ENCODE measurements around the gene EPB41L2. TPM values are rescaled to one million over a fixed set of nuclear protein-coding genes. Genes with fewer than 3 reads are reported as not detected.
A peak's percentile ranks its signal among the peaks of the same experiment; 100 is the strongest.

Gene EPB41L2
- total and polyA plus RNA-seq, 3 experiments from 2014 or later, result 4.6 to 30.9 (median 27.2) TPM

DNA sequence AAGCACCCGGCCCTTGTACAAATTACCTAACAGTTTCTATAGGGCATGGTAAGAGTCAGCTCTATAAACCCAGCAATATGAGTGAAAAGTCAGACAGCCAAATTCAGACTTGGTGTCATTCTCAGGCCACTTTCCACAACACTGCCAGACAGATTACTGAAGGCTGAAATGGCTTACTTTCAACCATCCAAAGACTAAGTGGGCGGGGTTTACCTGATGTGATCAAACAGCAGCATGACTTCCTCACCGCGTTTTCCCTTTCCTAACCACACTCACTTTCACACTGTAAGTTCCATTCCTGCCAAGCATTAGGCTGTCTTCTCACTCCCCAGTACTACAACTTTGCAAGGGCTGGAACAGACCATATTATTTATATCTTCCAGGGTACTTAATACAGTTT is 149.9 kb downstream of the EPB41L2 start:
- H3K4me3 Mint-ChIP-seq, result no peak overlapping the region
- peak in 1 of 5 donors; percentile 8 for DNase-seq
- ChIA-PET CTCF (no interaction called here), POLR2A (no interaction called here)
- Histone ChIP-seq H3K4me3 (ENCODE audit: low read length) (no peak overlapping the region), H3K27ac (ENCODE audit: low read depth, low read length) (no peak overlapping the region), H3K4me1 (ENCODE audit: insufficient read depth, low read length) (no peaks in the 10 kb centered on the region), H3K9me3 (ENCODE audit: low read length) (no peaks in the 10 kb centered on the region), H3K36me3 (ENCODE audit: insufficient read depth, low read length) (no peaks in the 10 kb centered on the region), H3K27me3 (ENCODE audit: insufficient read depth, low read length, poor library complexity, severe bottlenecking) (no peaks in the 10 kb centered on the region)
- peaks cover 10 to 11% (median 10%) of the 10 kb centered on the region in 3 donors for H3K4me1 Mint-ChIP-seq
- peaks cover 0 to 8% (median 2%) of the 10 kb centered on the region in 5 donors for H3K9me3 Mint-ChIP-seq
- no peak overlapping the region for H3K27ac Mint-ChIP-seq
- peaks cover 0 to 20% (median 1%) of the 10 kb centered on the region in 3 donors for H3K36me3 Mint-ChIP-seq
- peaks cover 0 to 3% of the 10 kb centered on the region in 2 donors for H3K27me3 Mint-ChIP-seq

DNA sequence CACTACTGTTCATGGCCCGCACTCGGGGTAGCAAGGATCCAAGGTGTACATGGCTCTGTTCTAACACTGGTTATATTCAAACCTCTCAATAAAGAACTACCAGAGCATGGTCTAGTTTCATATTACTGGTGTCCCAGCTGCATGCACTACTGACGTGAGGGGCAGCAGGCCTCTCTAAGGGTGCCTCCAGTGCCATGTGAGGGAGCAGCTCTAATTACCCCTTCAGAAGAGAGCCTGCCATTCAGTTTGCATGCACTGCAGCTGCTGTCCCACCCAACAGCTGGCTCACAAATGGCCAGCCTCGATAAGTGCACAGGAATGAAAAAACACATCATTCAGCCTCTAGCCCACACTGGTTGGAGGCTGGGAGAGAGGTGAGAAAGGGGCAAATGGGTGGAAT is 150.6 kb downstream of the EPB41L2 start:
- H3K36me3 Mint-ChIP-seq, result peaks cover 0 to 22% (median 1%) of the 10 kb centered on the region in 3 donors
- H3K4me1 Mint-ChIP-seq, result peaks cover 10 to 11% (median 10%) of the 10 kb centered on the region in 3 donors
- no peak overlapping the region for H3K27ac Mint-ChIP-seq
- ChIA-PET POLR2A (no interaction called here), CTCF (no interaction called here)
- peaks cover 0 to 8% (median 2%) of the 10 kb centered on the region in 5 donors for H3K9me3 Mint-ChIP-seq
- Histone ChIP-seq H3K4me1 (ENCODE audit: insufficient read depth, low read length) (no peaks in the 10 kb centered on the region), H3K9me3 (ENCODE audit: low read length) (no peaks in the 10 kb centered on the region), H3K4me3 (ENCODE audit: low read length) (no peak overlapping the region), H3K36me3 (ENCODE audit: insufficient read depth, low read length) (no peaks in the 10 kb centered on the region), H3K27me3 (ENCODE audit: insufficient read depth, low read length, poor library complexity, severe bottlenecking) (no peaks in the 10 kb centered on the region), H3K27ac (ENCODE audit: low read depth, low read length) (no peak overlapping the region)
- H3K4me3 Mint-ChIP-seq, result no peak overlapping the region
- H3K27me3 Mint-ChIP-seq, result peaks cover 0 to 3% of the 10 kb centered on the region in 2 donors
- no peak for DNase-seq

DNA sequence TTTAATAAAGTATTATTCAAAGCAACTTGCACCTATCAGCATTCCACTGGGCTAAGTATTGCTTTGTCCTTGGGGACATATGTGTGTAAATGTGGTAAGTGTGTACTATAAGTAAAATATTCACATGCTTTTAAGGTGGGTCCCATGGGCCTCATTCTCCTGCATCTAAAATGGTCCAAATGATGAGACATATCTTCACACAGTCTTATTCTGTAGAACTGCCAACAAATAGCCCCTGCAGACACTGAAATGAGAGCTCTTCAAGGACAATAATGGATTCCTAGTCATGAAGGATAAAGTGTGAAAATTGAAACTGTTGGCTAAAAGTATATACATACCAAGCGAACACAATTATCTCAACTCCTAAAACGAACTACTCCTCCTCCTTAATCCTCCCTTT is 154.1 kb downstream of the EPB41L2 start:
- no peak overlapping the region for H3K4me3 Mint-ChIP-seq
- no peaks in the 10 kb centered on the region for H3K27me3 ChIP-seq (ENCODE audit: insufficient read depth, low read length, poor library complexity, severe bottlenecking)
- ChIA-PET POLR2A (no interaction called here), CTCF (no interaction called here)
- peaks cover 3% of the 10 kb centered on the region in 2 donors for H3K27me3 Mint-ChIP-seq
- no peaks in the 10 kb centered on the region for H3K9me3 ChIP-seq (ENCODE audit: low read length)
- peaks cover 10 to 11% (median 10%) of the 10 kb centered on the region in 3 donors for H3K4me1 Mint-ChIP-seq
- no peak for DNase-seq
- H3K27ac Mint-ChIP-seq, result no peak overlapping the region
- peaks cover 0 to 5% (median 2%) of the 10 kb centered on the region in 5 donors for H3K9me3 Mint-ChIP-seq
- H3K27ac ChIP-seq (ENCODE audit: low read depth, low read length), result no peak overlapping the region
- H3K36me3 ChIP-seq (ENCODE audit: insufficient read depth, low read length), result no peaks in the 10 kb centered on the region
- no peaks in the 10 kb centered on the region for H3K4me1 ChIP-seq (ENCODE audit: insufficient read depth, low read length)
- H3K36me3 Mint-ChIP-seq, result peaks cover 0 to 19% (median 1%) of the 10 kb centered on the region in 3 donors
- no peak overlapping the region for H3K4me3 ChIP-seq (ENCODE audit: low read length)

DNA sequence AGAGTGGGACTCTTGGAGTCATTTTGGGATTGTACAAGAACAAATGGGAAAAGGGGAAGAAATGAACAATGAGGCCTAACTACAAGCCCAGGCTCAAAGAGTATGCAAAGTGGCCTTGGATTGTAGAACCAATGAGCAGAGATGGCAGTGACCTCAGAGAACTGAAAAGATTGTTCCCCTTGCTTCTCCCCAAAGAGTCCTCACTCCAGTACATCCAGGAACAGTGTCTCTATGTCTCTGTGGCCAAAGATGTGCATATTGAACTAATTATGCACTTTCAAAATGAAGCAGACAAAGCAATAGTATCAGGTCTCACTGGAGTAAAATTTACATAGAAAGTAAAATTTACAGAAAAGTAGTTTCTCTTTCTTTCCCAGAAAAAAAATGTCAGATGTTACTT is 154.9 kb downstream of the EPB41L2 start:
- Mint-ChIP-seq H3K36me3 (peaks cover 0 to 19% (median 1%) of the 10 kb centered on the region in 3 donors), H3K9me3 (peaks cover 0 to 5% (median 2%) of the 10 kb centered on the region in 5 donors), H3K27me3 (peaks cover 3% of the 10 kb centered on the region in 2 donors), H3K4me1 (peaks cover 7 to 8% (median 8%) of the 10 kb centered on the region in 3 donors), H3K4me3 (no peak overlapping the region), H3K27ac (no peak overlapping the region)
- no peaks in the 10 kb centered on the region for H3K4me1 ChIP-seq (ENCODE audit: insufficient read depth, low read length)
- ChIA-PET POLR2A (no interaction called here), CTCF (no interaction called here)
- no peaks in the 10 kb centered on the region for H3K27me3 ChIP-seq (ENCODE audit: insufficient read depth, low read length, poor library complexity, severe bottlenecking)
- no peak overlapping the region for H3K27ac ChIP-seq (ENCODE audit: low read depth, low read length)
- H3K9me3 ChIP-seq (ENCODE audit: low read length), result no peaks in the 10 kb centered on the region
- no peak for DNase-seq
- no peaks in the 10 kb centered on the region for H3K36me3 ChIP-seq (ENCODE audit: insufficient read depth, low read length)
- no peak overlapping the region for H3K4me3 ChIP-seq (ENCODE audit: low read length)

DNA sequence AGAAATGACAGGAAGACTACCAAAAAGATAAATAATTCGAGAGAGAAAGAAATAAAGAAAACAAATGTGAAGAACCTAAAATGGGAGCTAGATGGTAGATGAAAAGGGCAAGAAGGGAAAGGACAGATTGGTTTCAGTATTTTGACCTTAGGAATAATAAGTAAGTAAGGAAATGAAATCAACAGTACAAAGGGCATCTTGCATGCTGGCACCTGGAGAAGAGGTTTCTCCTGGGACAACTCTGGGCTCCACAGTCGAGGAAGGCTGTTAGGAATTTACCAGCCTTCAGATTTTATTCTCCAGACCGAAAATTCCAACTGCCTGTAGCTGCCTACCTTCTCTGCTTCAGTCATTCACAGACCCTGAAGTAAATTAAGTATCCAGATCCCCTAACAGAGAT is 155.4 kb downstream of the EPB41L2 start:
- H3K27me3 ChIP-seq (ENCODE audit: insufficient read depth, low read length, poor library complexity, severe bottlenecking), result no peaks in the 10 kb centered on the region
- H3K36me3 ChIP-seq (ENCODE audit: insufficient read depth, low read length), result no peaks in the 10 kb centered on the region
- peaks cover 3% of the 10 kb centered on the region in 2 donors for H3K27me3 Mint-ChIP-seq
- ChIA-PET CTCF (no interaction called here), POLR2A (no interaction called here)
- H3K27ac ChIP-seq (ENCODE audit: low read depth, low read length), result no peak overlapping the region
- peaks cover 0 to 19% (median 1%) of the 10 kb centered on the region in 3 donors for H3K36me3 Mint-ChIP-seq
- DNase-seq, result no peak
- H3K4me1 ChIP-seq (ENCODE audit: insufficient read depth, low read length), result no peaks in the 10 kb centered on the region
- H3K4me1 Mint-ChIP-seq, result peaks cover 2 to 3% (median 3%) of the 10 kb centered on the region in 3 donors
- no peak overlapping the region for H3K27ac Mint-ChIP-seq
- H3K4me3 Mint-ChIP-seq, result no peak overlapping the region
- no peak overlapping the region for H3K4me3 ChIP-seq (ENCODE audit: low read length)
- peaks cover 0 to 5% (median 2%) of the 10 kb centered on the region in 5 donors for H3K9me3 Mint-ChIP-seq
- no peaks in the 10 kb centered on the region for H3K9me3 ChIP-seq (ENCODE audit: low read length)

DNA sequence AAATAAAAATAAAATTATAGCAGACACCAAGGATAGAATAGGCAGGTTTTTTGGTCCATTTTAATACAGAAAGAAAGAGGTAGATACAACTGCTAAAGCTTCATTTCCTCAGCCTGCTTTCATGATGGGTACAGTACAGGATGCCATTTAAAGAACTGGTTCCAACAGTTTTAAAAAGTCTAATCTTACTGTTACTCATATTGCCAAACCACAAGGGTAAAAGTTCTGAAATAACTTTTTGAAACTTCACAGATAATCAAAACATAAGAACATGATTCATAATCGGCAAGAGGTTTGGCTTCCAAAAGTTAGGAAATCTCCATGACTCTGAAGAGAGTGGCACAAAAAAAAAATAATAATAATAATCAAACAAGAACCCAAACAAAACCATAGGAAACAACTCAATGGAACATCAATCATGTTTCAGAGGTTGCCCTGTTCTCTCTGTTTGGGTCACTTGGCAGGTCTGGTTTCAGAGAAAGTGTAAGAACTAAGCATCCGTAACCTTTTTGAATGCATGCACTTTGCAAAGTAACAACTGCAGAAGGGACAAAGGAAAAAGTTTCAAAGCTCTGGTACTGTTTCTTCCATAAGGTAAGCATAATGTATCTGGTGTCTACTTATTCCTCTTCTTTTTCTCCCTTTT is 156.2 kb downstream of the EPB41L2 start:
- H3K27ac Mint-ChIP-seq, result no peak overlapping the region
- DNase-seq, result no peak
- Histone ChIP-seq H3K4me1 (ENCODE audit: insufficient read depth, low read length) (no peaks in the 10 kb centered on the region), H3K4me3 (ENCODE audit: low read length) (no peak overlapping the region), H3K36me3 (ENCODE audit: insufficient read depth, low read length) (no peaks in the 10 kb centered on the region), H3K27me3 (ENCODE audit: insufficient read depth, low read length, poor library complexity, severe bottlenecking) (no peaks in the 10 kb centered on the region), H3K9me3 (ENCODE audit: low read length) (no peaks in the 10 kb centered on the region), H3K27ac (ENCODE audit: low read depth, low read length) (no peak overlapping the region)
- peaks cover 3% of the 10 kb centered on the region in 2 donors for H3K27me3 Mint-ChIP-seq
- no peaks in the 10 kb centered on the region for H3K4me1 Mint-ChIP-seq
- no peak overlapping the region for H3K4me3 Mint-ChIP-seq
- ChIA-PET CTCF (no interaction called here), POLR2A (no interaction called here)
- peaks cover 0 to 5% (median 2%) of the 10 kb centered on the region in 5 donors for H3K9me3 Mint-ChIP-seq
- peaks cover 0 to 18% (median 1%) of the 10 kb centered on the region in 3 donors for H3K36me3 Mint-ChIP-seq

DNA sequence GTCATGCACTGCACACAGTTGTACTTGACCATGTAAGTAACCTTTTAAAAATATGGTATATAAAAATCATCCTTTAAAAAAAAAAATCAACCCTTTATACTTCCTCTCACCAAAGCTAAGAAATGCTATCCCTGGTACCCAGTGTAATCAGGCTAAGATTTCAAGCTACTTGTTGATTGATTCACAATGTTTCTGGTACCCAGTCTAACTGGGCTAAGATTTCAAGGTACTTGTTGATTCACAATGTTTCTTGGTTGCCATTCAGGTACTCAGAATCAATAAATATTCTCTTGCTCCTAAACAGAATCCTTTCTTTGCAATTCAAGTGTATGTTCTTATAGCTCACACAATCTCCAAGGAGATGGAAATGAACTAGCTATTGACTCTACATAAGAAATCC is 159.4 kb downstream of the EPB41L2 start:
- ChIA-PET POLR2A (interaction anchor here (1.2 kb wide), 1 partner anchor 10 kb away, joined by 3 read pairs; no protein-coding TSS in a partner anchor), CTCF (interaction anchor here (1.2 kb wide), 1 partner anchor 10 kb away, joined by 3 read pairs; no protein-coding TSS in a partner anchor)
- Mint-ChIP-seq H3K4me3 (no peak overlapping the region), H3K36me3 (peaks cover 0 to 4% (median 2%) of the 10 kb centered on the region in 3 donors), H3K27me3 (peaks cover 0 to 3% of the 10 kb centered on the region in 2 donors), H3K9me3 (no peaks in the 10 kb centered on the region), H3K4me1 (no peaks in the 10 kb centered on the region), H3K27ac (no peak overlapping the region)
- no peak overlapping the region for H3K27ac ChIP-seq (ENCODE audit: low read depth, low read length)
- no peaks in the 10 kb centered on the region for H3K27me3 ChIP-seq (ENCODE audit: insufficient read depth, low read length, poor library complexity, severe bottlenecking)
- no peaks in the 10 kb centered on the region for H3K36me3 ChIP-seq (ENCODE audit: insufficient read depth, low read length)
- H3K4me3 ChIP-seq (ENCODE audit: low read length), result no peak overlapping the region
- no peaks in the 10 kb centered on the region for H3K9me3 ChIP-seq (ENCODE audit: low read length)
- H3K4me1 ChIP-seq (ENCODE audit: insufficient read depth, low read length), result no peaks in the 10 kb centered on the region
- DNase-seq, result no peak

DNA sequence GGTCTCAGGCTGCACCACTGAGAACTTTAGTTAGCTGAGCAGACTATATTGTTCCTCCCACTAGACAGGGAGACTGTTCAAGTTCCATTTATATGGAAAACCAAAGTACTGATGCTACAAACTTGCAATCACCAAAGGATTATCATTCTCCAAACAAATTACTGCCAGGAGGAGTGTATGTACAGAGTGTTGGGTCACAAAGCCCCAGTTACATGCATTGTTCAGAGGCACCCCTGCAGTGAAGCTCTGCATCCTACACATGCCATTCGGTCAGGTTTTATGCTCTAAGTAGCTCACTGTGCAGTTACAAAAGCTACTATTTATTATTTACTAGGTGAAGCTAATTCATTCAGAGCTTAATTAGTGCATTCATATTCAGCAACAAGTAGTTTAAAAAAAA is 160.0 kb downstream of the EPB41L2 start:
- H3K27ac Mint-ChIP-seq, result no peak overlapping the region
- H3K27ac ChIP-seq (ENCODE audit: low read depth, low read length), result no peak overlapping the region
- CTCF ChIA-PET, result interaction anchor here (1.2 to 1.5 kb wide), 2 partner anchors 9 to 12 kb away, joined by 3 read pairs; no protein-coding TSS in a partner anchor

More for the DNA sequence above, 160.0 kb downstream of the EPB41L2 start:
- Mint-ChIP-seq H3K9me3 (no peaks in the 10 kb centered on the region), H3K4me3 (no peak overlapping the region), H3K27me3 (peaks cover 0 to 3% of the 10 kb centered on the region in 2 donors), H3K36me3 (peaks cover 0 to 2% (median 1%) of the 10 kb centered on the region in 3 donors), H3K4me1 (no peaks in the 10 kb centered on the region)
- POLR2A ChIA-PET, result interaction anchor here (1.2 kb wide), 1 partner anchor 9 kb away, joined by 3 read pairs; no protein-coding TSS in a partner anchor
- no peaks in the 10 kb centered on the region for H3K27me3 ChIP-seq (ENCODE audit: insufficient read depth, low read length, poor library complexity, severe bottlenecking)
- H3K4me1 ChIP-seq (ENCODE audit: insufficient read depth, low read length), result no peaks in the 10 kb centered on the region
- H3K36me3 ChIP-seq (ENCODE audit: insufficient read depth, low read length), result no peaks in the 10 kb centered on the region
- H3K9me3 ChIP-seq (ENCODE audit: low read length), result no peaks in the 10 kb centered on the region
- H3K4me3 ChIP-seq (ENCODE audit: low read length), result no peak overlapping the region
- DNase-seq, result no peak

Measured in CD8-positive, alpha-beta memory T cell (primary cell).